Psoas muscle (tissue), 8 donors: Measurements from ENCODE around the gene SEPTIN8. TPM values are rescaled to one million over a fixed set of nuclear protein-coding genes. Genes with fewer than 3 reads are reported as not detected.

Experiments
- ATAC-seq, 4 donors: fragments of 200-7000 bp; cut with Tn5 transposase; one replicate each; pipeline ENCODE4 v1.9.1; 2020; ENCODE audit warnings: moderate library complexity in 3 of 4, mild to moderate bottlenecking in 2 of 4
- DNase-seq, 2 donors: peaks; one replicate each; pipeline ENCODE4 v3.0.0-alpha.2; 2020
- H3K27ac ChIP-seq: fragments of 200-600 bp; one replicate; pipeline ENCODE4 v1.8.0; 2022
- H3K27me3 ChIP-seq, 3 donors: fragments of 200-600 bp in 1 of 3; one replicate each; pipeline versions ENCODE4 v1.6.1 to v1.8.0; 2013 to 2022; ENCODE audit warnings: low read length in 2 of 3, mild to moderate bottlenecking in 2 of 3, moderate library complexity in 1 of 3; ENCODE audit not compliant: insufficient read depth in 3 of 3
- H3K36me3 ChIP-seq, 2 donors: fragments of 200-600 bp in 1 of 2; one replicate each; pipeline versions ENCODE4 v1.6.1 to v1.8.0; 2013 to 2022; ENCODE audit warnings: low read depth in 1 of 2, mild to moderate bottlenecking in 1 of 2, moderate library complexity in 1 of 2; ENCODE audit not compliant: insufficient read depth in 1 of 2
- H3K4me1 ChIP-seq: fragments of 200-600 bp; one replicate; pipeline ENCODE4 v1.8.0; 2022
- H3K4me3 ChIP-seq: fragments of 200-600 bp; one replicate; pipeline ENCODE4 v1.8.0; 2022; ENCODE audit warnings: mild to moderate bottlenecking
- H3K9me3 ChIP-seq: fragments of 200-600 bp; one replicate; pipeline ENCODE4 v1.8.0; 2022
- WGBS, 3 donors: extraction: QIAGEN DNeasy Blood & Tissue Kit; methylation state at CpG; one replicate each; pipeline versions ENCODE4 v1.1.6 to v1.1.7; 2013; 5-methylcytosine and 5-hydroxymethylcytosine counted together
- intact Hi-C, 2 donors: fragments of 100-400 bp; cut with DNase I; formaldehyde crosslinking; loops; one replicate each; pipeline versions ENCODE4 v1.11.0 to v1.14.2; 2022
- polyA plus RNA-seq, 3 donors: library from polyadenylated mRNA; stranded (reverse); fragments of 200-250 nt; gene quantifications; one replicate each; pipeline ENCODE4 v1.2.3, GENCODE V29; 2013
- total RNA-seq, 4 donors: library from RNA; stranded (reverse); fragmentation: NEBNext Ultra II Directional in 2 of 4; extraction: Animal tissue kit (Norgen Biotek cat#: 25700) in 2 of 4; gene quantifications; one replicate each; pipeline versions ENCODE4 v1.2.1 to v1.2.4, GENCODE V29; 2021 to 2023
- TF ChIP-seq, protein P1 (sequence below): fragments of 200-600 bp; IDR thresholded peaks from one replicate; pipeline ENCODE4 v1.8.0; 2022; ENCODE audit warnings: antibody characterized with exemption
- donor health status: healthy with polysubstance abuse.
- donor health status: DM: no; HTN: no; CAD: no; lungs with moderate emphysema.
- donor health status: Bipolar disorder and iron deficiency.
- donor health status: healthy.
- donor health status: DM: yes; HTN: yes; CAD: no.
- donor health status: DM: no; HTN: no; CAD: no.
- donor health status: DM: no; HTN: no; CAD: no.
- donor health status: DM: yes; HTN: yes; CAD: no.

SEPTIN8 gene
- total and polyA plus RNA-seq, 7 donors, result 3.8 to 13.1 (median 9.2) TPM

DNA sequence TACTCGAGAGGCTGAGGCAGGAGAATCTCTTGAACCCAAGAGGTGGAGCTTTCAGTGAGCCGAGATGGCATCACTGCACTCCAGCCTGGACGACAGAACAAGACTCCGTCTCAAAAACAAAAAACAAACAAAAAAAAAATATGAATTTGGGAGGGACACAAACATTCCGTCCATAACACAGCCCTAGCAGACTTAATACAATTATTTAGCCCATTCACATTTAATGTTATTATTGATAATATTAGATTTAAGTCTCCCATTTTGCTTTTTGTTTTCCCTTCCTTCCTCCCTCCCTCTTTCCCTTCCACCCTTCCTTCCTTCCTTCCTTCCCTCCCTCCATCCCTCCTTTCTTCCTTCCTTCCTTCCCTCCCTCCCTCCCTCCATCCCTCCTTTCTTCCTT is 34.4 kb downstream of the SEPTIN8 start:
- no peaks in the 10 kb centered on the region for H3K36me3 ChIP-seq
- no peak for DNase-seq
- ATAC-seq, result no peak
- peaks cover 8% of the 10 kb centered on the region for H3K4me1 ChIP-seq
- peaks cover 4 to 48% (median 9%) of the 10 kb centered on the region in 3 donors for H3K27me3 ChIP-seq
- TF ChIP-seq, protein P1, sequence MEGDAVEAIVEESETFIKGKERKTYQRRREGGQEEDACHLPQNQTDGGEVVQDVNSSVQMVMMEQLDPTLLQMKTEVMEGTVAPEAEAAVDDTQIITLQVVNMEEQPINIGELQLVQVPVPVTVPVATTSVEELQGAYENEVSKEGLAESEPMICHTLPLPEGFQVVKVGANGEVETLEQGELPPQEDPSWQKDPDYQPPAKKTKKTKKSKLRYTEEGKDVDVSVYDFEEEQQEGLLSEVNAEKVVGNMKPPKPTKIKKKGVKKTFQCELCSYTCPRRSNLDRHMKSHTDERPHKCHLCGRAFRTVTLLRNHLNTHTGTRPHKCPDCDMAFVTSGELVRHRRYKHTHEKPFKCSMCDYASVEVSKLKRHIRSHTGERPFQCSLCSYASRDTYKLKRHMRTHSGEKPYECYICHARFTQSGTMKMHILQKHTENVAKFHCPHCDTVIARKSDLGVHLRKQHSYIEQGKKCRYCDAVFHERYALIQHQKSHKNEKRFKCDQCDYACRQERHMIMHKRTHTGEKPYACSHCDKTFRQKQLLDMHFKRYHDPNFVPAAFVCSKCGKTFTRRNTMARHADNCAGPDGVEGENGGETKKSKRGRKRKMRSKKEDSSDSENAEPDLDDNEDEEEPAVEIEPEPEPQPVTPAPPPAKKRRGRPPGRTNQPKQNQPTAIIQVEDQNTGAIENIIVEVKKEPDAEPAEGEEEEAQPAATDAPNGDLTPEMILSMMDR, result no peak
- 91 to 94% (median 93%) methylated on average over 5 of the region's 5 CpGs for WGBS, 3 donors
- intact Hi-C loops, result no loop called here
- H3K4me3 ChIP-seq, result no peak overlapping the region
- H3K9me3 ChIP-seq, result no peaks in the 10 kb centered on the region
- H3K27ac ChIP-seq, result no peak overlapping the region

DNA sequence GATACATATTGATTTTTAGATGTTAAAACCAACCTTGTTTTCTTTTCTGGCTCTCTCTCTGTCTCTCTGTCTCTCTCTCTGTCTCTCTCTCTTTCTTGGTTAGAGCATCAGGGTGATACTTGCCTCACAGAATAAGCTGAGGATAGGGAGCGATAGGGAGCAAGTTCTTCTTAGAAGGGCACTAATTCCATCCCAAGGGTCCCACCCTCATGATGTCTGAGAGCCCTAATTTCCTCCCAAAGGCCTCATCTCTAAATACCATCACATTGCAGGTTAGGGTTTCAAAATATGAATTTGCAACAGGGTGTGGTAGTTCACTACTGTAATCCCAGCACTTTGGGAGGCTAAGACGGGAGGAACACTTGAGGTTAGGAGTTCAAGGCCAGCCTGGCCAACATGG is 34.9 kb downstream of the SEPTIN8 start:
- Histone ChIP-seq H3K36me3 (no peaks in the 10 kb centered on the region), H3K4me1 (peaks cover 5% of the 10 kb centered on the region), H3K27ac (no peak overlapping the region), H3K27me3 (peaks cover 4 to 43% (median 5%) of the 10 kb centered on the region in 3 donors), H3K9me3 (no peaks in the 10 kb centered on the region), H3K4me3 (no peak overlapping the region)
- TF ChIP-seq, protein P1, result no peak
- 86 to 93% (median 90%) methylated on average over 2 of the region's 2 CpGs for WGBS, 3 donors
- no peak for DNase-seq
- intact Hi-C loops, result no loop called here
- ATAC-seq, result no peak

DNA sequence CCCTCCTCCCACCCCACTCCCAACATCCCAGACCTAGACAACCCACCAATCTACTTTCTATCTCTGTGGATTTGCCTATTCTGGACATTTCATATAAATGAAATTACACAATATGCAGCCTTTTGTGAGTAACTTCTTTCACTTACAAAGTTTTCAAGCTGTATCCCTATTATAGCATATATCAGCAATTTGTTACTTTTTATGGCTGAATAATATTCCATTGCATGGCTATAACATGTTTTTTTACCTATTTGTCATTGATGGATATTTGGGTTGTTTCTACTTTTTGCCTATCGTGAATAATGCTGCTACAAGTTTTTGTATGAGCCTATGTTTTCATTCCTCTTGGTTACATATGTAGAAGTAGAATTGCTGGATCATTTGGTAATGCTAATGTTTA is 37.8 kb downstream of the SEPTIN8 start:
- Histone ChIP-seq H3K9me3 (no peaks in the 10 kb centered on the region), H3K27me3 (peaks cover 2 to 16% (median 4%) of the 10 kb centered on the region in 3 donors), H3K4me1 (peaks cover 7% of the 10 kb centered on the region), H3K36me3 (no peaks in the 10 kb centered on the region), H3K4me3 (no peak overlapping the region), H3K27ac (no peak overlapping the region)
- 76 to 86% (median 83%) methylated on average over 1 of the region's 1 CpG for WGBS, 3 donors
- DNase-seq (no peak), ATAC-seq (no peak)
- intact Hi-C loops, result no loop called here
- TF ChIP-seq, protein P1, result no peak

DNA sequence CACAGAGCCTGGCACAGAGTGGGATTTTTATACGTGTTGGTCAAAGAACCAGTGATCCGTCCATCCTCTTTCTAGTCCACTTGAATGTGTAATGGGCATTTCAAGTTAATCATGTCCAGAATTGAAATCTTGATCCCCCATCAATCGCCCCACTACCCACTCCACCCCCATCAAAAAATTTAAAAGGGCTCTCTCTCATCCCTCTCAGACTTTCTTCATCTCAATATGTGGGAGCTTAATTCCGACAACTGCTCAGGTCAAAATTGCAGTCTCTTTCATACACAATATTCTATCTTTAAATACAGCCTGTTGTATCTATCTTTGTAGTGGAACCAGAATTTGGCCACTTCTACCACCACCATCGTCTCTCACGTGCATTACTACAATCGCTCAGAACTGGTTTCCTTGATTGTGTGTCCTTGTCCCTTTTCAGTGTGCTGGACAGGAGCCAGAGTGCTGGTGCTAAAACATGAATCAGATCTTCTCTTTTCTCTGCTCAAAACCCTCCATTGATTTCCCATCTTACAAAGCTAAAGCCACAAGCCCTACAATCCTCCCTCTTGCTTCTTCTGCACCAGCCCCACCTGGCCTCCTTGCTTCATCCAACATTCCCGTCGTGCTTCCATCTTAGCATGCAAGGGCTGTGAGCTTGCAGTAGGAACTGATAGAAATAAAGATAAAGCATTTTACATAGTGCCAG is 38.9 kb downstream of the SEPTIN8 start:
- 64 to 69% (median 66%) methylated on average over 9 of the region's 9 CpGs for WGBS, 3 donors
- intact Hi-C loops, result no loop called here

More for the DNA sequence above, 38.9 kb downstream of the SEPTIN8 start:
- H3K27ac ChIP-seq, result no peak overlapping the region
- H3K36me3 ChIP-seq, result no peaks in the 10 kb centered on the region
- H3K9me3 ChIP-seq, result no peaks in the 10 kb centered on the region
- TF ChIP-seq, protein P1, result no peak
- H3K27me3 ChIP-seq, result peaks cover 2 to 7% (median 4%) of the 10 kb centered on the region in 3 donors
- DNase-seq, result no peak
- ATAC-seq, result no peak
- H3K4me1 ChIP-seq, result peaks cover 7% of the 10 kb centered on the region
- H3K4me3 ChIP-seq, result peak overlapping the region; percentile 84
